ENCODE measurements around the gene AFF4. TPM values are rescaled to one million over a fixed set of nuclear protein-coding genes. Genes with fewer than 3 reads are reported as not detected.

Gene AFF4
- total and polyA plus RNA-seq, 2 of the 4 experiments (the other 2 are of a cell fraction), result 27.3 to 57.2 TPM

DNA sequence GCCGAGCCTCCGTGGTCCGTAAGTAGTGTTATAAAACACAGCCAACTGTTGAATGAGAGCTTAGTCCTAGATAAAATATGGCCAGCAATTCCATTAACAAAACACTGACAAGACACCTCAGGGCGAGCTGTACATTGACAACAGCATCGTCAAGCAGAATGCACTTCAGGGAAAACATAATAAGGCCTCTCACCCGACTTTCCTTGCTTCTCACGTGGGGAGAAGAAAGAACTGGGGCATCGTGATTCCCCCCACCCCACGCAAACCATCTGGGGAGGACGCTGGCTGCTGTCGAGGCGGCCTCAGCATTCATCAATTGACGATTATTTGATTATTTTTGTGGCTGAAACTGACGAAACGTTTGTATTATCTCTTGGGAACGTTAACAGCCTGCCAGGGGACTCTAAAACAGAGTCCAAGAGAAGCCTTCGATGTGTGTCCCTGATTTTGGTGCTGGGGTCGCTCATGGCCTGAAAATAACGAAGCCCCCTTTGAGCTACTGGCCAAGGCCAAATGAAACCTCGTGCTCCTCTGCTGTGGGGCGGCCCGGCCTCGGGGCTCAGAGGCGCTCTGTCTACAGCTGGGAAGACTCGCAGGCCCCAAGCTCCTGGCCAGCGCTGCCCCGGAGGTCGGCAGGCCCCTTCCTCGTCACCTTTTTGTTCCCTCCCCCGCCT is 97.6 kb downstream of the AFF4 start (continued):
- no peak for TF ChIP-seq MAFK (IDR thresholded peaks at IDR 0.05; ENCODE audit: low read depth, low read length)

DNA sequence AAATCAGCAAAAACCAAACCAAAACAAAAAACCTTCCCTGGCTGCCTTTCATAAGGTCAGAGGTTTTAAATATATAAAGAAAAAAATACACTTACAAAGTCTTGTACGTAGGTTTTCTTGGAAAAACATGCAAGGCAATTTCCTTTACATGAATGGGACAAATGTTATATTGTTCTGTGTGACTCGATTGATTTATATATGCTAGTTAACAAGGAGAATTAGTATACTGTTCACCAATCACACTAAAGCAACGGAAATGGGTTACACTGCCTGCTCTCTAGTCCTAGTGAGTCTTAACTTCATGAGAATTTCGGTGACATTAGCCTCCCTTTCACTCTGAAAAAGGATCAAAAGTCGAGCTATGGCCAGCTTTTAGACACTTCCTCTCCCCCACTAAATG is 102.7 kb downstream of the AFF4 start:
- ATAC-seq (ENCODE audit: low read depth), result no peak
- Histone ChIP-seq H3K23ac (ENCODE audit: low read depth, low read length) (no peak overlapping the region), H3K4me3 (ENCODE audit: insufficient read depth, low read depth, low read length) (no peak overlapping the region), H2AK9ac (replicated peaks; ENCODE audit: low read depth, low read length, poor library complexity) (no peak overlapping the region), H3K27me3 (ENCODE audit: control insufficient read depth, insufficient read depth, low read length) (no peaks in the 10 kb centered on the region), H3K4me1 (ENCODE audit: control insufficient read depth, insufficient read depth, low read length) (peaks cover 2% of the 10 kb centered on the region; the same call in 1 of the 2 replicates), H2AFZ (replicated peaks; ENCODE audit: low read length, poor library complexity) (no peak overlapping the region), H2AK5ac (ENCODE audit: low read depth, low read length) (no peak overlapping the region), H3K14ac (replicated peaks; ENCODE audit: low read depth, low read length) (no peak overlapping the region), H3K9ac (ENCODE audit: low read depth, low read length) (no peak overlapping the region), H3K79me1 (ENCODE audit: low read depth in 1 of 2, low read length in 2 of 2) (no peaks in the 10 kb centered on the region), H4K91ac (ENCODE audit: insufficient read depth, low read depth, low read length) (no peak overlapping the region), H4K8ac (ENCODE audit: low read depth in 2 of 2, low read length in 2 of 2) (no peak overlapping the region), H3K4ac (ENCODE audit: low read depth, low read length) (no peak overlapping the region), H2BK120ac (ENCODE audit: low read depth, low read length) (no peak overlapping the region), H4K5ac (ENCODE audit: low read depth, low read length) (no peak overlapping the region), H4K20me1 (ENCODE audit: insufficient read depth, low read length) (no peaks in the 10 kb centered on the region), H2BK5ac (ENCODE audit: low read depth, low read length, poor library complexity, severe bottlenecking) (no peak overlapping the region), H3K36me3 (ENCODE audit: control insufficient read depth, insufficient read depth, low read length) (no peaks in the 10 kb centered on the region), H3K56ac (ENCODE audit: extremely low read depth, insufficient read depth, low read length) (no peak overlapping the region), H3K18ac (ENCODE audit: low read depth, low read length) (no peak overlapping the region), H3K4me2 (ENCODE audit: low read depth, low read length) (no peak overlapping the region), H3K27ac (ENCODE audit: insufficient read depth, low read length) (no peak overlapping the region), H2BK15ac (ENCODE audit: low read depth, low read length) (no peak overlapping the region), H3K9me3 (ENCODE audit: control insufficient read depth, insufficient read depth, low read length) (no peaks in the 10 kb centered on the region), H3K9me1 (ENCODE audit: insufficient read depth, low read length) (peaks cover 4% of the 10 kb centered on the region), H2BK20ac (ENCODE audit: low read depth, low read length) (no peak overlapping the region)
- in situ Hi-C loops (cut with MboI; ENCODE audit: low sequenced_read_pairs) (no loop called here), dilution Hi-C loops (cut with HindIII; ENCODE audit: low sequenced_read_pairs, unreplicated experiment) (no loop called here), intact Hi-C loops (cut with micrococcal nuclease) (loop anchor here (5.0 kb wide), 1 partner anchor 103 kb away; no protein-coding TSS in a partner anchor)
- TF ChIP-seq POLR2A (IDR thresholded peaks at IDR 0.05; ENCODE audit: low read depth, low read length) (no peak), CHD1 (IDR thresholded peaks at IDR 0.05; ENCODE audit: low read depth, low read length) (no peak), BHLHE40 (IDR thresholded peaks at IDR 0.05; ENCODE audit: low read depth, low read length) (no peak), RFX5 (IDR thresholded peaks at IDR 0.05; ENCODE audit: low read depth, low read length) (no peak), CEBPB (IDR thresholded peaks at IDR 0.05; ENCODE audit: low read depth, low read length) (no peak), FOS (IDR thresholded peaks at IDR 0.05; ENCODE audit: low read depth, low read length) (no peak), RCOR1 (IDR thresholded peaks at IDR 0.05; ENCODE audit: insufficient replicate concordance, low read length) (no peak), SMC3 (IDR thresholded peaks at IDR 0.05; ENCODE audit: low read depth, low read length) (no peak)
- TF ChIP-seq, protein P1, sequence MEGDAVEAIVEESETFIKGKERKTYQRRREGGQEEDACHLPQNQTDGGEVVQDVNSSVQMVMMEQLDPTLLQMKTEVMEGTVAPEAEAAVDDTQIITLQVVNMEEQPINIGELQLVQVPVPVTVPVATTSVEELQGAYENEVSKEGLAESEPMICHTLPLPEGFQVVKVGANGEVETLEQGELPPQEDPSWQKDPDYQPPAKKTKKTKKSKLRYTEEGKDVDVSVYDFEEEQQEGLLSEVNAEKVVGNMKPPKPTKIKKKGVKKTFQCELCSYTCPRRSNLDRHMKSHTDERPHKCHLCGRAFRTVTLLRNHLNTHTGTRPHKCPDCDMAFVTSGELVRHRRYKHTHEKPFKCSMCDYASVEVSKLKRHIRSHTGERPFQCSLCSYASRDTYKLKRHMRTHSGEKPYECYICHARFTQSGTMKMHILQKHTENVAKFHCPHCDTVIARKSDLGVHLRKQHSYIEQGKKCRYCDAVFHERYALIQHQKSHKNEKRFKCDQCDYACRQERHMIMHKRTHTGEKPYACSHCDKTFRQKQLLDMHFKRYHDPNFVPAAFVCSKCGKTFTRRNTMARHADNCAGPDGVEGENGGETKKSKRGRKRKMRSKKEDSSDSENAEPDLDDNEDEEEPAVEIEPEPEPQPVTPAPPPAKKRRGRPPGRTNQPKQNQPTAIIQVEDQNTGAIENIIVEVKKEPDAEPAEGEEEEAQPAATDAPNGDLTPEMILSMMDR (conservative IDR thresholded peaks at IDR 0.05; ENCODE audit: low read depth, low read length), result no peak
- CTCF ChIA-PET, result interaction anchor here (0.8 kb wide), 1 partner anchor 41 kb away, joined by 3 read pairs; no protein-coding TSS in a partner anchor
- no CpG with 5 or more reads among the region's 5 CpGs for WGBS, 2 experiments (ENCODE audit: extremely low coverage in 2 of 2, insufficient read length in 1 of 2)
- POLR2A ChIA-PET (ENCODE audit: unreplicated experiment), result no interaction called here
- no TSS peak for BruUV-seq (replicated peaks)
- DNase-seq, result no peak
